BLaER1 treated with 17β-estradiol and CSF1 and Interleukin-3, amounts not matched to agents 10 nM and 100 nM (cell line): ENCODE data around the gene MEIOB.

Experiments used
- H3K27ac ChIP-seq, 11 experiments: shearing (Covaris generic); formaldehyde crosslinking; 2 replicates each; pipeline ENCODE4 v1.8.1; 2022
- H3K27me3 ChIP-seq, 11 experiments: shearing (Covaris generic); formaldehyde crosslinking; 2 replicates each; pipeline ENCODE4 v1.8.1; 2022
- H3K36me3 ChIP-seq, 11 experiments: shearing (Covaris generic); formaldehyde crosslinking; 2 replicates each; pipeline ENCODE4 v1.8.1; 2022
- H3K4me1 ChIP-seq, 10 experiments: shearing (Covaris generic); formaldehyde crosslinking; 2 replicates each; pipeline ENCODE4 v1.8.1; 2022
- H3K4me2 ChIP-seq, 11 experiments: shearing (Covaris generic); formaldehyde crosslinking; 2 replicates each; pipeline ENCODE4 v1.8.1; 2022
- H3K4me3 ChIP-seq, 10 experiments: shearing (Covaris generic); formaldehyde crosslinking; 2 replicates each; pipeline ENCODE4 v1.8.1; 2022
- H3K9ac ChIP-seq, 11 experiments: shearing (Covaris generic); formaldehyde crosslinking; 2 replicates each; pipeline ENCODE4 v1.8.1; 2022
- H3K9me3 ChIP-seq, 11 experiments: shearing (Covaris generic); formaldehyde crosslinking; replicated peaks in 1 of 11; 2 replicates each; pipeline ENCODE4 v1.8.1; 2022
- H4K20me1 ChIP-seq, 11 experiments: shearing (Covaris generic); formaldehyde crosslinking; 2 replicates each; pipeline ENCODE4 v1.8.1; 2022
- Cebpa-rat ChIP-seq, 11 experiments: shearing (Covaris generic); IDR thresholded peaks; 2 replicates each; pipeline ENCODE4 v1.8.1; 2022

The MEIOB gene

DNA sequence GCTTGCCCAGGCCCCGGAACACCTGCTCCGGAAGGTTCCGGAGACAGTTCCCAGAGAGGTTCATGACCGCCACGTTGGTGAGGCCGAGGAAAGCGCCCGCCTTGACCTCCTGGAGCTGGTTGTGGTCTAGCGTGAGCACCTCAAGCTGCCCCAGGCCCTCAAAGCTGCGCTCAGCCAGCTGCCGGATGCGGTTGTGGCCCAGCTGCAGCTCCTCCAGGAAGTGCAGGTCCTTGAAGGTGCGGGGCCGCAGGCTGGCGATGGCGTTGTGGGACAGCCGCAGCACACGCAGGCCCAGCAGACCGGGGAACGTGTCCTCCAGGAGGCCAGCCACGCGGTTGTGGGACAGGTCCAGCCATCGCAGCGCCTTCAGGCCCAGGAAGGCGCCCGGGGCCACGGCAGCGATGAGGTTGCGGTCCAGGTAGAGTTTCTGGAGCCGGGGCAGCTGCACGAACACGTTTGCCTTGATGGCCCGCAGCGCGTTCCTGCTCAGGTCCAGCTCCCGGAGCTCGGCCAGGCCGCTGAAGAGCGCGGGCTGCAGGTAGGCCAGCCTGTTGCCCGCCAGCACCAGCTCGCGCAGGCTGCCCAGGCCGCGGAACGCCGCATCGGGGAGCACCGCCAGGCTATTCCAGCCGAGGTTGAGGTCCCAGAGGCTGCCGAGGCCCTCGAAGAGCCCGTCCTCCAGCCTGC lies 80.6 kb downstream of the MEIOB start:
- Histone ChIP-seq H3K4me3 (no peak overlapping the region), H3K4me1 (no peaks in the 10 kb centered on the region), H3K9me3 (0 out of 22 replicates have a peak, but pooled peaks cover 0 to under 1% (median 0%) of the 10 kb centered on the region in 11 experiments), H4K20me1 (peaks cover 10 to 82% (median 52%) of the 10 kb centered on the region in 11 experiments; a peak in 21 of 22 replicates), H3K36me3 (peaks cover 32 to 65% (median 59%) of the 10 kb centered on the region in 11 experiments), H3K9ac (no peak overlapping the region), H3K4me2 (no peak overlapping the region), H3K27me3 (no peaks in the 10 kb centered on the region), H3K27ac (no peak overlapping the region)
- TF ChIP-seq Cebpa-rat (IDR thresholded peaks at IDR 0.05), result no peak

DNA sequence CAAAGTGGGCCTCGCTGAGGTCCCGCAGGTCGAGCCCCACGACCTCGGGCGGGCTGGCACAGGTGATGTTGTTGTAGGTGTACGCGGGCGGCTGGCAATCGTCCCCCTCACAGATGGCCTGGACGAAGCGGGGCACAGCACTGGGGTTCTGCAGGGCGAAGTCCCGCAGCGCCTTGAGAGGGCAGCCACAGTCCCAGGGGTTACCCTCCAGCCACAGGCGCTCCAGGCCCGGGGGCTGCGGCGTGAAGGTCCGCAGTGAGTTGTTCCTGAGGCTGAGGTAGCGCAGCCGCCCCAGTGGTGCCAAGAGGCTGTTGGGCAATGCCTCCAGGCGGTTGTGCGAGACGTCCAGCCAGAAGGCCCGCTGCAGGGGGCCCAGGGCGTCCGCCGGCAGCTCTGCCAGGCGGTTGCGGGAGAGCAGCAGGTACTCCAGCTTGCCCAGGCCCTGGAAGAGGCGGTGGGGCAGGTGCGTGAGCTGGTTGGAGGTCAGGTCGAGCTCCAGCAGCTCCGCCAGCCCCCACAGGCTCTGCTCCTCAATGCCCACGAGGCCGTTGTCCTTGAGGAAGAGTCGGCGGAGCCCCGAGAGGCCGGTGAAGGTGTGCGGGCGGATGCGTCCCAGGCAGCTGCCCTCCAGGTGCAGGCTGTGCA lies 81.2 kb downstream of the MEIOB start:
- Histone ChIP-seq H3K4me2 (no peak overlapping the region), H3K4me3 (no peak overlapping the region), H3K4me1 (no peaks in the 10 kb centered on the region), H4K20me1 (peaks cover 17 to 89% (median 58%) of the 10 kb centered on the region in 11 experiments; a peak in 21 of 22 replicates), H3K9me3 (no peaks in the 10 kb centered on the region), H3K27me3 (no peaks in the 10 kb centered on the region), H3K9ac (no peak overlapping the region), H3K27ac (no peak overlapping the region), H3K36me3 (peaks cover 38 to 72% (median 66%) of the 10 kb centered on the region in 11 experiments)
- TF ChIP-seq Cebpa-rat (IDR thresholded peaks at IDR 0.05), result no peak

DNA sequence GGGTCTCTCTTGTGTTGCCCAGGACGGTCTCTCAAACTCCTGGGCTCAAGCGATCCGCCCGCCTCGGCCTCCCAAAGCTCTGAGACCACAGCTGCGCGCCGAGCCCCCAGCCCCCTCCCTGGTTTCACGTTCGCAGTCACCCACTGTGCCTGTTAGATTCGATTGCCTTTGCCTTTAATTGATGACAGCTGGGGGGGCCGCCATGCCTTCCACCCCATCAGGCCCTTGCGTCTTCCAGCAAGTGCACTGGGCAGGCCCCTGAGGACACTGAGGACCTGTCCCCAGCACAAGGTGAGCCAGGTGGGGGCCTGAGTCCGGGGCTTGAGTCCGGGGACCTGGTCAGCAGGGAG lies 81.7 kb downstream of the MEIOB start:
- H3K9me3 ChIP-seq, result no peaks in the 10 kb centered on the region
- H3K9ac ChIP-seq, result no peak overlapping the region
- H3K27me3 ChIP-seq, result no peaks in the 10 kb centered on the region
- no peak overlapping the region for H3K4me3 ChIP-seq
- H3K4me2 ChIP-seq, result no peak overlapping the region
- peaks cover 0 to 2% (median 0%) of the 10 kb centered on the region in 10 experiments; a peak in 1 of 20 replicates for H3K4me1 ChIP-seq
- no peak overlapping the region for H3K27ac ChIP-seq
- peaks cover 20 to 94% (median 63%) of the 10 kb centered on the region in 11 experiments; a peak in 21 of 22 replicates for H4K20me1 ChIP-seq
- TF ChIP-seq Cebpa-rat (IDR thresholded peaks at IDR 0.05), result no peak
- peaks cover 43 to 77% (median 71%) of the 10 kb centered on the region in 11 experiments for H3K36me3 ChIP-seq

DNA sequence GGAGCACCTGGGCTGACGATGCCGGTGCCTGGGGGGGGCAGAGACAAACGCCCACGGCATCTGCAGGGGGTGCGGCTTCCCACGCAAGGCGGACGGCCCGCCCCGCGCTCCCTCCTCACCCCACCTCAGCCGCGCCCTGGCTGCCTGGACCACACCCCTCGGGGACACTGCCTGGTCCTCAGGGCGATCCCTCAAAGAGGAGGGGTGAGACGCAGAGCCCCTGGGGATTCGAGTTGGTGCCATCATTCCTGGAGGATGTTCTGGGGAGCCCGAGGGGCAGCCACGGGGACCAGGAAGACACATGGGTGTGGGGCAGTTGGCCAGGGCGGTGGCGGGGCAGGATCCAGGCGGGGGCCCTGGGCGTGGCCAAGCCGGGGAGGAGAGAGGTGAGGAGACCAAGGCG lies 82.3 kb downstream of the MEIOB start:
- H3K27ac ChIP-seq, result no peak overlapping the region
- H3K27me3 ChIP-seq, result no peaks in the 10 kb centered on the region
- peaks cover 20 to 100% (median 69%) of the 10 kb centered on the region in 11 experiments; a peak in 21 of 22 replicates for H4K20me1 ChIP-seq
- H3K36me3 ChIP-seq, result peaks cover 49 to 82% (median 76%) of the 10 kb centered on the region in 11 experiments
- H3K9me3 ChIP-seq, result no peaks in the 10 kb centered on the region
- H3K4me2 ChIP-seq, result no peak overlapping the region
- H3K4me3 ChIP-seq, result no peak overlapping the region
- H3K9ac ChIP-seq, result no peak overlapping the region
- peaks cover 0 to 5% (median 0%) of the 10 kb centered on the region in 10 experiments; a peak in 2 of 20 replicates for H3K4me1 ChIP-seq
- TF ChIP-seq Cebpa-rat (IDR thresholded peaks at IDR 0.05), result no peak

DNA sequence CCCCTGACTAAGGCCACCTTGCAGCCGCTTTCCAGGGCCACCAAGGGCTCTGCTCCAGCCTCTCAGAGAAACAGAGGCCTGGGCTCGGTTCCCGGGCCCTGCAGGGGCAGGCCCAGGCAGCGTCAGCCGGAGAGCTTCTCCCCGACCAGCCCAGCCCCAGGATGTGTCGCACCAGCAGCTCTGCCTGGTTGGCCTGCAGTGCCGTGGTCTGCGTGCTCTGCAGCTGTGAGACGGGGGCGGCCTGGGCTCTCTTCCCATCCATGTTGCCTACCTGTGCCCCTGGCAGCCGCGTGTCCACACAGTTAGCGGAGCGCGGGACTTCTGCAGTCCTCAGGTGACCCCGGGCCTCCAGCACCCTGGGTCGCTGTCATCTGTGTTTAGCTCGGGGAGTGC lies 83.3 kb downstream of the MEIOB start:
- no peak for TF ChIP-seq Cebpa-rat (IDR thresholded peaks at IDR 0.05)
- H3K27me3 ChIP-seq, result no peaks in the 10 kb centered on the region
- no peak overlapping the region for H3K27ac ChIP-seq
- peaks cover 50 to 87% (median 76%) of the 10 kb centered on the region in 11 experiments for H3K36me3 ChIP-seq
- peaks cover 20 to 100% (median 79%) of the 10 kb centered on the region in 11 experiments; a peak in 21 of 22 replicates for H4K20me1 ChIP-seq
- no peak overlapping the region for H3K4me2 ChIP-seq
- H3K4me3 ChIP-seq, result no peak overlapping the region
- H3K4me1 ChIP-seq, result peaks cover 7 to 13% (median 9%) of the 10 kb centered on the region in 10 experiments
- H3K9ac ChIP-seq, result no peak overlapping the region
- H3K9me3 ChIP-seq, result no peaks in the 10 kb centered on the region

DNA sequence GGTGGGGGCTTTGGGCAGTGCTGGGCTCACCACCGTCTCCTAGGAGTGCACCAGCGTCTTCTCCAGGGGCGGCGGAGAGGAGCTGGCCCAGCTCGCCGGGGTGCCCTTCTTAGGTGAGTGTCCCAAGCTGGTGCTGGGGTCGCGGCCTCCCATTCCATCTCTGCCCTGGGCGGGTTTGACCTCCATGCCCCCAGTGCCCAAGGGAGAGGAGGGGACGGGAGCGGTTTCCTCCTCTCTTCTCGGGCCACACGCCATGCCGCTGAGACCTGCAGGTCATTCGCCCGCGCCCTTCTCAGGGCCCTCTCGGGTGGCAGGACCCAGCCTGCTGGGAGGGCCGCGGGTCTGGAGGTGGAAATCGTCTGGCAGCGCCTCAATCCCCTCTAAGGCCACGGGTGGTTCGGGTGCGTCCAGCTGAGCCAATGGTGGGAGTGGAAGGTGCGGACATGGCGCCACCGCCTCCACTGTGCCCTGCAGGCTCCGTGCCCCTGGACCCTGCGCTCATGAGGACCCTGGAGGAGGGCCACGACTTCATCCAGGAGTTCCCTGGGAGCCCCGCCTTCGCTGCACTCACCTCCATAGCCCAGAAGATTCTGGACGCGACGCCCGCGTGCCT lies 83.8 kb downstream of the MEIOB start:
- no peak overlapping the region for H3K9ac ChIP-seq
- peaks cover 9 to 16% (median 11%) of the 10 kb centered on the region in 10 experiments for H3K4me1 ChIP-seq
- no peaks in the 10 kb centered on the region for H3K9me3 ChIP-seq
- H3K36me3 ChIP-seq, result peaks cover 50 to 87% (median 76%) of the 10 kb centered on the region in 11 experiments
- H3K4me3 ChIP-seq, result no peak overlapping the region
- H3K27ac ChIP-seq, result no peak overlapping the region
- no peak overlapping the region for H3K4me2 ChIP-seq
- peaks cover 20 to 100% (median 81%) of the 10 kb centered on the region in 11 experiments; a peak in 21 of 22 replicates for H4K20me1 ChIP-seq
- H3K27me3 ChIP-seq, result no peaks in the 10 kb centered on the region
- TF ChIP-seq Cebpa-rat (IDR thresholded peaks at IDR 0.05), result no peak

DNA sequence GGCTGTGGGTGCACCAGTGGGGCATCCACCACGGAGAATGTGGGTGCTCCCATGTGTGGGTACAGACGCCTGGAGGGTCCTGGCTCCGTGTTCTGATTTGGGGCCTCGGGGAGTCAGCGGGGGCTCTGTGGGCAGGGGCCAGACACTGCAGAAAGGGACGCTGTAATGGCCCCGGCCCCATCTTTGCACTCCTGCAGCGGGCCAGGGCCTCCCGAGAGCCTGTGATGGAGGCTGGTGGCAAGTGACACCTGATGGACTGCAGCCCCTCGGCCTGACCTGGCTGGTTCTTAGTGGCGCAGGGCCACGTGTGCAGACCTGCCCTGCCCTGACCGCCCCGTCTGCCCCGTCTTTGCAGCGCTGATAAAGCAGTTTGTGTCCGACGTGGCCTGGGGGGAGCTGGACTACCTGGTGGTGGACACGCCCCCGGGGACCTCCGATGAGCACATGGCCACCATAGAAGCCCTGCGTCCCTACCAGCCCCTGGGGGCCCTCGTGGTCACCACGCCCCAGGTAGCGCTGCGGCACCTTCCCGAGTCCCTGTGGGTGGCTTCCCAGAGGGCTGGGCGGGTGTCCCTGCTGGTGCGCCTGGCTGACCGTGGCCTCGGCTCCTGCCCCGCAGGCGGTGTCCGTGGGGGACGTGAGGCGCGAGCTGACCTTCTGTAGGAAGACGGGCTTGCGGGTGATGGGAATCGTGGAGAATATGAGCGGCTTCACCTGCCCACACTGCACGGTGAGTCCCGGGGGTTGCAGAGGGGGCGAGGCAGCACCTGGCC lies 84.5 kb downstream of the MEIOB start:
- no peaks in the 10 kb centered on the region for H3K9me3 ChIP-seq
- H3K4me2 ChIP-seq, result no peak overlapping the region
- H3K27me3 ChIP-seq, result no peaks in the 10 kb centered on the region
- H4K20me1 ChIP-seq, result peaks cover 20 to 96% (median 81%) of the 10 kb centered on the region in 11 experiments; a peak in 21 of 22 replicates
- peaks cover 9 to 16% (median 11%) of the 10 kb centered on the region in 10 experiments for H3K4me1 ChIP-seq
- H3K4me3 ChIP-seq, result no peak overlapping the region
- H3K36me3 ChIP-seq, result peaks cover 50 to 83% (median 75%) of the 10 kb centered on the region in 11 experiments
- no peak overlapping the region for H3K9ac ChIP-seq
- H3K27ac ChIP-seq, result no peak overlapping the region
- TF ChIP-seq Cebpa-rat (IDR thresholded peaks at IDR 0.05), result no peak

DNA sequence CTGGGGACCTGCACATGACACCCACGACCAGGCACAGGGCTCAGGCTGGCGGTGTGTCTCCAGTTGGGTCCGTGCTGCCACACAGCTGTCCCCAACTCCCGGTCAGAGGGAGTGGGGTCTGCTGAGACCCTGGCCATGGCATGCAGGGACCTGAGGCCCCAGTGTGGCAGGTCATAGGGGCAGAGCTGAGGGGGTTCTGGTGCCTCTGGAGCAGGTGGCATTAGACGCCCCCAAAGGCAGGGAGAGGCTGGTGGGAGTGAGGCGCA lies 85.0 kb downstream of the MEIOB start:
- H3K36me3 ChIP-seq, result peaks cover 50 to 78% (median 72%) of the 10 kb centered on the region in 11 experiments
- no peak overlapping the region for H3K9ac ChIP-seq
- no peak for TF ChIP-seq Cebpa-rat (IDR thresholded peaks at IDR 0.05)
- H3K4me3 ChIP-seq, result no peak overlapping the region
- no peak overlapping the region for H3K4me2 ChIP-seq
- H3K27me3 ChIP-seq, result no peaks in the 10 kb centered on the region
- no peak overlapping the region for H3K27ac ChIP-seq
- H4K20me1 ChIP-seq, result peaks cover 20 to 93% (median 78%) of the 10 kb centered on the region in 11 experiments; a peak in 21 of 22 replicates
- H3K9me3 ChIP-seq, result no peaks in the 10 kb centered on the region
- H3K4me1 ChIP-seq, result peaks cover 9 to 16% (median 11%) of the 10 kb centered on the region in 10 experiments
